GM18951 (cell line): ENCODE results near the gene CARMIL1.
"Not testable (repeated sequence)": the region's sequence is repeated elsewhere in the genome, so short reads cannot be mapped to it uniquely, and the experiment has no call there.

Experiments
- POLR2A ChIP-seq: IDR thresholded peaks from 4 replicates; pipeline ENCODE4 v1.6.1; 2011; ENCODE audit warnings: mild to moderate bottlenecking; ENCODE audit not compliant: insufficient read length, insufficient read depth; ENCODE audit errors: extremely low read depth
- in situ Hi-C: fragments of 300-500 bp; cut with MboI; formaldehyde crosslinking; loops from one replicate; pipeline ENCODE4 v1.12.0; 2022; ENCODE audit warnings: low sequenced_read_pairs, mixed read lengths, inconsistent platforms; ENCODE audit not compliant: unreplicated experiment

Gene CARMIL1

DNA sequence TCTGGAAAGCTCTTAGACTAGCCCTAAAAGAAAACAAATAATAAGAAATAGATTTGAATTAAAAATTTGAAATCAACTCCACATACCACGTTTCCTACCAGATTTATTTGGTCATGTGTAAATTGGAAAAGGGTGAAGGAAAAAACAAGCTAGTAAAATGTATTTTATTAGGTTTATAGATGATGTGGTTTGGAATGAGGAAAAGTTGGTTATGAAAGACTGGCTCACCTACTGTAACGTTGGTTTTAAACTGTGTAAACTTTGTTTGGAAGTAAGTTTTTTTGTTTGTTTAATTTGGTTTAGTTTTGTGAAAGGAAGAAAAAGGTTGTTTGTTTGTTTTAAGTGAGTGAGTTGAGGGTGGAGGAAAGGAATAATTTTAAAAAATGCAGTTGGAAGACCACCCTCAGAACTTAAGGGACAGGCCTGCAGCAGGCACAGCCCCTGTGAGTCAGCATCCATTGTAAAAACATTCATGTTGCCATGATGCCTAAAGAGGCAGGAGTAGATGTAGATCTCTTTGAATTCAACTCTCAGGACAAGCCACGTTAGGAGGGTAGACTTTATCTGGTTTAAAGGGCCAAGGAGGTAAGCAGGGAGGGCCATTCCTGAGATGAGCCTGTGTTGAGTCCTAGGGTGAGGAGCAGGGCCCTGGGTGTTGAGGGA lies 279.1 kb downstream of the CARMIL1 start:
- in situ Hi-C loops: no loop called here
- TF ChIP-seq POLR2A: no peak

DNA sequence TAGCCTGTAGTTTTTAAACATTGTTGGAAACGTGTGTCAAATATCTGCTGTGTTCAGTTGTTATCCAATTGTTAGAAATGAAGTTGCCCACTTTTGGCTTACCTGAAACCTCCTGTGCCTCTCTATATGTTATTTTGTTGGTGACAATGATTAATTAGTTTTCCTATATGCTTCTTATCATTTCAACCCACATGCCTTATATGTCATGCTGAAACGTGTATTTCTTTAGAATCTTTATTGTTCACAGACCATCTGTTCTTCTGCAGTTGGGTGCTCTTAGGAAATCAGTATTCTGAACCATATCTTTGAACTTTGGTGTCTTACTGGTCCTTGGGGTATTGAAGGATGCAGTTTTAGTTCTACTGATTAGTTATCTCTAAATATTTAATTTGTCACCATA lies 281.7 kb downstream of the CARMIL1 start:
- in situ Hi-C loops: no loop called here
- no peak for TF ChIP-seq POLR2A

DNA sequence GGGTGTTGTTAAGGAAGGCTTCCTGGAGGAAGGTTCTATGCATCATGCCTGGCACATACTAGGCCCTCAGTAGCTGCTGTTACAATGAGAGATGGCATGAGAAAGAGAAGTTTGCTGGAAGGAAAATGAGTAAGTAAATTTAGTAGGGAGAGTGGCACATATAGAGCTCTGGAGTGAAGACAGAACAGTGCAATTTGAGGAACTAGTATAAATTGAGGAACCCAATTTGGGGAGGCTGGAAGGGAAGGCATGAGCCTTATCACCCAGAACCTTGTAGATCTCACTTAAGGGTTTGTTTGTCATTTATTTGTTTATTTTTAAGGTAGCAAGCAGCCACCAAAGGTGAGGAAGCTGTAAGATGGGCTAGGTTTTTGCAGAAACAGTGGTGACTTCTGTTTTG lies 285.8 kb downstream of the CARMIL1 start:
- in situ Hi-C loops: no loop called here
- TF ChIP-seq POLR2A: no peak

DNA sequence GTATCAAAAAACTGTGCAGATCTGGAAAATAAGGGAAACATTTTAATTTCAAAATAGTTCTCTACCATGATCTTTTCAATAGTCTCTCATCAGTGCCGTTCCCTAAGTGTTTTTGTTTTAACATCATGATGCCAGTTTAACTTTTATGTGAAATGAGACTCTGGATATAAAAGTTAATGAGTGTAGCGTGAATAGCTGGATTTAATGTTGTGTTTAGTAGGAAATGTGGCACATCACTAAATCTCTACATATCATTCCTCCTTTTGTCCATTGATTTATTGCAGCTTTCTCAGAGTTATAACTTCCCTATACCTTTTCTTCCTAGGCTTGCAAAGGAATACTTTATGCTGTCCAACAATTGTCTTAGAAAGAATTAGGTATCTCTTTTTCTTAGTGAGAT lies 291.4 kb downstream of the CARMIL1 start:
- in situ Hi-C loops: no loop called here
- TF ChIP-seq POLR2A: no peak

DNA sequence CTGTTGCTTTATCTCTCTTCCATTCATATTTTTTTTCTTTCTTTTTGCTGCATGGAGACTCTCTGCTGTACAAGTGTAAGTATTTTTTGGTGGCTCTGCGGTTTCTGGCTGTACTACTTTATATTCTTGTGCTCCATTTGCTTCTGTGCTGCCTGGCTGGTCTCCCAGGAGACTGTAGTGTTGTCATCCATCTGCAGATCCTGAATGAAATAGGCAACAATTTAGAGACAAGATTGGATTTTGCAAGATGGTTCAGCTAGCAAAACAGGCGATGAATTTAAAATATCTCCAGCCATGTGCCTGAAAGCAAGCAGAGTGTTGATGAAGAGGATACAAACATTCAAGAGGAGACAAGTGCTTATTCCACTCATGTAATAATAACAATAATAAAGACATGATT lies 297.7 kb downstream of the CARMIL1 start:
- in situ Hi-C loops: no loop called here
- TF ChIP-seq POLR2A: no peak

DNA sequence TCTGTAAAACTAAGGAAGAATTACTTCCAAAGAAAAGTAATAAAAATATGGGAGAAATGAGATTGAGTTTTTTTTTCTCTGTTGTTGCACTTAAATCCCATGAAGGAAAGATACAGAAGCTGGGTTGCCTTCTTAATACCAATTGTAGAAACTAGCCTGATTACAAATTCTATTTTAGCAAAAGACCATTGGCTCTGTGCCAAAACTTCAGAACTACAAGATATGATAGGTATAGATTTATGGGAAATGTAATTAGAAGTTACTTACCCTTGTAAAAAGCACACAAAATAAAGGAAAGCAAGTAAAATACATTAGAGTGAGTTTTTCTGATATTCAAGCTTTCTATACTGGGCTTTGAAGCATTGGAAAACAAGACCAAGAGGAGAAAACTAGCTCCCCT lies 299.4 kb downstream of the CARMIL1 start:
- no peak for TF ChIP-seq POLR2A
- in situ Hi-C loops: no loop called here

DNA sequence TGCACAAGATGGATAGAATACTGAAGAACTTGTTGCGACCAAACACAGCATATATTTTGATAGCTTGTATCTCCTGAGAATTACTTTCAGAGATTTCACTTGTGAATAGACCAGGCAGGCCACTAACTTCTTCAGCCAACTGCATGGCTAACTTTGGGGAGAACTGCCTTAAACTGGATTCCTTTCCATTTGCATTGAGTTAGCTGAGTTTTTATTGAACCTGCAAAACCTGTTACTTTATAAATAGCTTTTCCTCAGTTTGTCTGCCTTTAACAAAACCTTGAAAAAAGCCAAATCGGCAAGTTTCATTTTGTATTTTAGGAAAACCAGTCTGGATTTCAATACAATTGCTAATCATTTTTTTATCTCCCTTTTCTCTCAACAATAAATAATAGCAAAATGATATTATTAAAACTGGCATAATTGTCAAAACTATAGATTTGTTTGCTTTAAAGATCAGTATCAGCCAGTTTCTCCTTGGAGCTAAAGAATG lies 300.3 kb downstream of the CARMIL1 start:
- no peak for TF ChIP-seq POLR2A
- in situ Hi-C loops: no loop called here

DNA sequence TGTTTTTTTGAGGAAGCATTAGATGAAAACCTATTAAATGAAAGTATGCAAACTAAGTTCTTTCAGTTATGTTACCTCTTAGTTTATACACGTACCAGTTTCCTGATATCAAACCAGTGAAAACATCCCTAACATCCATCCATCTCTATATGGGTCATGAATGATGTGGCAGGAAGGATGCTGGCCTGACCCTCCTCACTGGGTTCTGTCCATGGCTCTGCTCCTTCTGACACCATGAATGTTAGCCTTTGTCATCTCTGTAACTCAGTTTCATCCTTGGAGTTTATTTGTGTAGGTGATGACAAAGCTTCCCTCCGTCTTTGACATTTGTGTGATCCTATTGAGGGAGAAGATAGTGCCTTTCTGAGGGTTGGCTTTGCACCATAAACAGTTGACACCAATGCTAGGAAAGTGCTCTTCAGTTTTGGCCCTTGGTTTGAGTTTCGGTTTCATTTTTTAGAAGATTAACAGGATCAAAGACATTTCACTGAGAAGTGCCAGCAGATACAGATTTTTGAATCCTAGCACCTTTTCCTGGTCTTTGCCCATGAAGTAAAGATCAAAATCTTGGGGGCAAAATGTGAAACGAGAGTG lies 300.8 kb downstream of the CARMIL1 start:
- in situ Hi-C loops: no loop called here
- no peak for TF ChIP-seq POLR2A

DNA sequence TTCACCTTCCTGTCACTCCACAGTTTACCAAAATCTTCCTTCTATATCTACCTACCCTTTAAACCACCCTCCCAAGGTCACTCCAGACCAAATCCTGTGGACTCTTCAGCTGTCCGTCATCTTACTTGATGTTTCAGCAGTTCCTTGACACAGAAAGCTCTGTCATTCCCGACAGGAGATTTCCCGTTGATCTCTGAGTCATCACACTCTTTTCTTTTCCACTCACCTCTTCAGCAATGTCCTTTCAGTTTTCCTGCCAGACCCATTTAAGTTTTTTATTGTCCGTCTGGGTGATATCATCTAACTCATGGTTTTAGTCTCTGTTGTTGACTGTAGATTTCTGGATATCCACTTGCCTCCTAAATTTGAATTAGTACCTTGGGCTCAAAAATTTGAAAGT lies 302.9 kb downstream of the CARMIL1 start:
- in situ Hi-C loops: no loop called here
- no peak for TF ChIP-seq POLR2A

DNA sequence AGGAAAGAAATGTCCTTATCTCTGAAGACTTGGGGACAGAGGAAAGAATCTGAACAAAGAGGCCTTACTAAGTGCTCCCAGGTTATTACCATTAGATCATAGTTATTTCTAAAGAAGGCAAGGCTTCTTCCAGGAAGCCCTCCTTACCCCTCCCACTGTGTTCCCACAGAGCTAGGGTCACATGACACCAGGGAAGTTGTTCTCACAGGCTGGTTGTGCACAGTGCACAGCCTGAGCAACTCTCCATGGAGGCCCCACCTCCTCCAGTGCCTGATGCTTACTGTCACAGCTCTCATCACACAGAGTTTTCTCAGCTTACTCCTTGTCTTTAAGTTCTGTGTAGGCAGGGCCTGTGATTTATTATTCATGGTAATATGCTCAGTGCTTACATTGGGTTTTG lies 303.9 kb downstream of the CARMIL1 start:
- no peak for TF ChIP-seq POLR2A
- in situ Hi-C loops: no loop called here

DNA sequence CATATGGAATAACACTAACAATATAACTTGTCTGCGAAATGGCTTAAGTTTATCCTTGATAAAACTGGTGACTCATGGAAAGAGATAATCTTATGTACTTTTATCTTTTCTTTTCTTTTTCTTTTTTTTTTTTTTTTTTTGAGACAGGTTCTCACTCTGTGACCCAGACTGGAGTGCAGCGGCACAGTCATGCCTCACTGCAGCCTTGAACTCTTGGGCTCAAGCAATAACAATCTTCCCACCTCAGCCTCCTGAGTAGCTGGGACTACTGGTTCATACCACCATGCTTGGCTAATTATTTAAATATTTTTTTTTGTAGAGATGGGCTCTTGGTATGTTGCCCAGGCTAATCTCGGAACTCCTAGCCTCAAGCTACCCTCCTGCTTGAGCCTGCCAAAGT lies 304.7 kb downstream of the CARMIL1 start:
- no peak for TF ChIP-seq POLR2A
- in situ Hi-C loops: no loop called here

DNA sequence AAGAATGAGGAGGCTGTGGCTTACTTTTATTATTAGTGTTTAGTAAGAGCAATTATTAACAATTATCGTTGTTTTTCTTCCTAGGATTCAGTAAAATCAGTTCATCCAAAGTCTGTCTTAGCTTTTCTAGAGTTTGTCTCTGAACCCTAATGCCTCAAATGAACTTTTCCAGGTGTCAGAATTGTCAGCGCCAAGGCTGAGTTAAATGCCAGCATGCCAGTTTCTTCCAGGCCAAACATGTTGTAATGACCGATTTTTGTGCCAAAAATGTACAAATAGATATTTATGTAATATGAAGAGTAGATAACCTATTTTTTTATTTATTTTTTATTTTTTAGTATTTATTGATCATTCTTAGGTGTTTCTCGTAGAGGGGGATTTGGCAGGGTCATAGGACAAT lies 306.1 kb downstream of the CARMIL1 start:
- in situ Hi-C loops: no loop called here
- TF ChIP-seq POLR2A: no peak

DNA sequence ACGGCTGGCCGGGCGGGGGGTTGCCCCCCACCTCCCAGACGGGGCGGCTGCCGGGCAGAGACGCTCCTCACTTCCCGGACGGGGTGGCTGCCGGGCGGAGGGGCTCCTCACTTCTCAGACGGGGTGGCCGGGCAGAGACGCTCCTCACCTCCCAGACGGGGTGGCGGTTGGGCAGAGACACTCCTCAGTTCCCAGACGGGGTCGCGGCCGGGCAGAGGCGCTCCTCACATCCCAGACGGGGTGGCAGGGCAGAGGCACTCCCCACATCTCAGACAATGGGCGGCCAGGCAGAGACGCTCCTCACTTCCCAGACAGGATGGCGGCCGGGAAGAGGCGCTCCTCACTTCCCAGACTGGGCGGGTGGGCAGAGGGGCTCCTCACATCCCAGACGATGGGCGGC lies 306.9 kb downstream of the CARMIL1 start:
- in situ Hi-C loops: not testable (repeated sequence)

DNA sequence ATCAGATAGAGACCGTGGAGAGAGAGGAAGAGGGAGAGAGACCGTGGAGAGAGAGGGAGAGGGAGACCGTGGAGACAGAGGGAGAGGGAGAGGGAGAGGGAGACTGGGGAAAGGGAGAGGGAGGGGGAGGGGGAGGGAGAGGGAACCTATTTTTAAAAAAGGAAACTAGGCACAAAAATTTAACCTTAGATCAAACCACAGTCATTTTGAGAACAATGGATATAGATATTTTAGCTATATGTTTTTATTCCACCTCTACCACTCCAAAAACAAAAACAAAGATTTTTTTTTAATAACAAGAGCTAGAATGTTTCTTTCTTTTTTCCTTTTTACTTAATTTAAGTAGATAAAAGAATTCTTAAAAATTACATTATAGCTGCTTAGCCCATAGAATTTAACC lies 307.8 kb downstream of the CARMIL1 start:
- TF ChIP-seq POLR2A: no peak
- in situ Hi-C loops: no loop called here
